ENCODE data around the gene DLEC1. TPM values are rescaled to one million over a fixed set of nuclear protein-coding genes. Genes with fewer than 3 reads are reported as not detected.

Gene DLEC1
- total RNA-seq, 1 experiment from 2014 or later: not detected

- no TSS peak for BruUV-seq (replicated peaks)
- POLR2A ChIA-PET: no interaction called here
- no peaks in the 10 kb centered on the region for H3K9me3 ChIP-seq (ENCODE audit: control insufficient read depth, insufficient read depth, low read depth, low read length)
- no peaks in the 10 kb centered on the region for H3K36me3 ChIP-seq (ENCODE audit: control insufficient read depth, insufficient read depth, low read length)
- intact Hi-C loops (cut with micrococcal nuclease; ENCODE audit: unreplicated experiment) (no loop called here), in situ Hi-C loops (cut with HindIII; ENCODE audit: low pct_unique_long_range_greater_than_20kb, low sequenced_read_pairs) (no loop called here)
- no peak overlapping the region for H3K27ac ChIP-seq (ENCODE audit: low read length)
- CTCF ChIA-PET: no interaction called here
- ATAC-seq: no peak
- no peaks in the 10 kb centered on the region for H3K4me1 ChIP-seq (ENCODE audit: control insufficient read depth, insufficient read depth, low read length)
- DNase-seq (ENCODE audit: low read depth, low spot score): no peak
- no peaks in the 10 kb centered on the region for H3K27me3 ChIP-seq (ENCODE audit: control insufficient read depth, insufficient read depth, low read length)
- no peak overlapping the region for H3K4me3 ChIP-seq (ENCODE audit: low read depth in 2 of 2, low read length in 2 of 2)
- TF ChIP-seq POLR2AphosphoS5 (IDR thresholded peaks at IDR 0.05; ENCODE audit: low read depth, low read length) (no peak), TCF7L2 (IDR thresholded peaks at IDR 0.05; ENCODE audit: low read depth, low read length) (no peak), REST (IDR thresholded peaks at IDR 0.05; ENCODE audit: insufficient read depth in 1 of 2, low read depth in 2 of 2, low read length in 1 of 2) (no peak), SIN3A (IDR thresholded peaks at IDR 0.05; ENCODE audit: borderline replicate concordance, insufficient read depth, low read depth, low read length) (no peak)
- TF ChIP-seq, protein P1, sequence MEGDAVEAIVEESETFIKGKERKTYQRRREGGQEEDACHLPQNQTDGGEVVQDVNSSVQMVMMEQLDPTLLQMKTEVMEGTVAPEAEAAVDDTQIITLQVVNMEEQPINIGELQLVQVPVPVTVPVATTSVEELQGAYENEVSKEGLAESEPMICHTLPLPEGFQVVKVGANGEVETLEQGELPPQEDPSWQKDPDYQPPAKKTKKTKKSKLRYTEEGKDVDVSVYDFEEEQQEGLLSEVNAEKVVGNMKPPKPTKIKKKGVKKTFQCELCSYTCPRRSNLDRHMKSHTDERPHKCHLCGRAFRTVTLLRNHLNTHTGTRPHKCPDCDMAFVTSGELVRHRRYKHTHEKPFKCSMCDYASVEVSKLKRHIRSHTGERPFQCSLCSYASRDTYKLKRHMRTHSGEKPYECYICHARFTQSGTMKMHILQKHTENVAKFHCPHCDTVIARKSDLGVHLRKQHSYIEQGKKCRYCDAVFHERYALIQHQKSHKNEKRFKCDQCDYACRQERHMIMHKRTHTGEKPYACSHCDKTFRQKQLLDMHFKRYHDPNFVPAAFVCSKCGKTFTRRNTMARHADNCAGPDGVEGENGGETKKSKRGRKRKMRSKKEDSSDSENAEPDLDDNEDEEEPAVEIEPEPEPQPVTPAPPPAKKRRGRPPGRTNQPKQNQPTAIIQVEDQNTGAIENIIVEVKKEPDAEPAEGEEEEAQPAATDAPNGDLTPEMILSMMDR (IDR thresholded peaks at IDR 0.05): no peak
Observed at GRCh38 chr3:38046027-38046426, 7.0 kb downstream of the DLEC1 start.

- no peak overlapping the region for H3K27ac ChIP-seq (ENCODE audit: low read length)
- DNase-seq (ENCODE audit: low read depth, low spot score): no peak
- no peaks in the 10 kb centered on the region for H3K9me3 ChIP-seq (ENCODE audit: control insufficient read depth, insufficient read depth, low read depth, low read length)
- H3K4me3 ChIP-seq (ENCODE audit: low read depth in 2 of 2, low read length in 2 of 2): no peak overlapping the region
- intact Hi-C loops (cut with micrococcal nuclease; ENCODE audit: unreplicated experiment) (no loop called here), in situ Hi-C loops (cut with HindIII; ENCODE audit: low pct_unique_long_range_greater_than_20kb, low sequenced_read_pairs) (no loop called here)
- ATAC-seq: no peak
- POLR2A ChIA-PET: no interaction called here
- H3K36me3 ChIP-seq (ENCODE audit: control insufficient read depth, insufficient read depth, low read length): no peaks in the 10 kb centered on the region
- no TSS peak for BruUV-seq (replicated peaks)
- CTCF ChIA-PET: no interaction called here
- H3K27me3 ChIP-seq (ENCODE audit: control insufficient read depth, insufficient read depth, low read length): no peaks in the 10 kb centered on the region
- H3K4me1 ChIP-seq (ENCODE audit: control insufficient read depth, insufficient read depth, low read length): no peaks in the 10 kb centered on the region
- no peak for TF ChIP-seq POLR2AphosphoS5 (IDR thresholded peaks at IDR 0.05; ENCODE audit: low read depth, low read length)
- no peak for TF ChIP-seq SIN3A (IDR thresholded peaks at IDR 0.05; ENCODE audit: borderline replicate concordance, insufficient read depth, low read depth, low read length)
- TF ChIP-seq, protein P1 (IDR thresholded peaks at IDR 0.05): no peak
- TF ChIP-seq REST (IDR thresholded peaks at IDR 0.05; ENCODE audit: insufficient read depth in 1 of 2, low read depth in 2 of 2, low read length in 1 of 2): no peak
- TF ChIP-seq TCF7L2 (IDR thresholded peaks at IDR 0.05; ENCODE audit: low read depth, low read length): no peak
Observed at GRCh38 chr3:38046821-38047220, 7.8 kb downstream of the DLEC1 start.
